ENCODE measurements around the gene GSX1.

Gene GSX1

DNA sequence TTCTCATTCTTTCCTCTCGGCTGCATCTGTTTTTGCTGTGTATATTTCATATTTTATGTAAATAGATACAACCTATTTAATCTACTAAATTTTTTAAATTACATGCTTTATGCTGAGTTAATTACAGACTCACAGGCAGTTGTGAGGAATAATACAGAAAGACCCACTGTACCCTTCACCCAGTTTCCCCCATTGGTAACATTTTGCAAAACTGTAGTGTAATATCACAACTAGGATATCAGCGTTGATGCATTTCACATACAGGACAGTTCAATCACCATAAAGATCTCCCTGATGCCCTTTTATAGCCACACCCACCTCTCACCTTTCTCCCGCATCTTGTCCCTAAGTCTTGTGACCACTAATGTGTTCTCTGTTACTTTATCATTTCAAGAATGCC, 43.5 kb downstream of the GSX1 start:
- no peak for DNase-seq

DNA sequence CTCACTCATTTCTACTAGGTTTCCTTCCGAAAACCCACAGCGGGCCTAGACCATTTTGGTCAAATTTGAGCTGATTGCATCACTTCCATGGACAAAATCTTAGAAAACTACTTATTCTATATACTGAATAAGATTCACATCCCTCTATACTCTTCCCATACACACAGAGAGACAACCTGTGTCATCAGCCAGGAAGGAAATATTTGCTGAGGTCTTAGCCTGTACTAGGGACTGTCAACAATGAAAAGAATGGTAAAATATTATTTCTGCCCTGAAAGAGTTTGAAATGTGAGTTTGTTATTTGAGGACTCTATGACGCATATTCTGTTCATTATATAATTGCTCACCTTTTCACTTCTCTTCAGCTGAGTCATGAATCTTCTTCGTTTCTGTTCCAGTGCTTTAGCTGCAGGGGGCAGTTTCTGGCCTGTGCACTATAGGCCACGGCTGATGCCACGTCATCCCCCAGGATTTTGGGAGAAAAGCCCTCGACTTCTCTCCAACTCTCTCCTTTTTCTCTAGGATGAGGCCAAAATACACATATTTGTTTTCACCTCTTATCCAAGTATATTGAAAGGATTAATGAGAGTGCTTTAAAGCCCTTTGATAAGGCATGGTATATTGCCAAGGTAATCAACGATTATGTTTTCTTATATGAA, 47.7 kb downstream of the GSX1 start:
- DNase-seq, result no peak

DNA sequence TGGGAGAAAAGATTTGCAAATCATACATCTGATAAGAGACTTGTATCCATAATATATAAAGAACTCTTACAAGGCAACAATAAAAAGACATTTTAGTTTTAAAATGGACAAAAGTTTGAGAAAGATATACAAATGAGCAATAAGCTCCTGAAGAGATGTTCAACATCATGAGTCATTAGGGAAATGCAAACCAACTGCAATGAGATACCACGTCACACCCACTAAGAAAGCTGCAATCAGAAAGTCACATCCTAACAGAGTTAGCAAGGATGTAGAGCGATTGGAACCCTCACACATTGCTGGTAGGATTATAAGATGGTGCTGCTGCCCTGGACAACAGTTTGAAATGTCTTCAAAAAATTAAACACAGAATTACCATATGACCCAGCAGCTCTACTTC, 50.3 kb downstream of the GSX1 start:
- no peak for DNase-seq

Data from CD4-positive, alpha-beta T cell treated with Interferon alpha-2 for 1 hour (primary cell).